Testis (tissue), 2 donors: ENCODE data around the gene KIAA2012.

ENCODE experiments used
- CTCF ChIP-seq, 3 experiments: fragments of 450-650 bp in 2 of 3; fragments of 200-600 bp in 1 of 3; sonication (generic) in 1 of 3; IDR thresholded peaks; one replicate each; pipeline ENCODE4 v1.5.1; 2016 to 2019; ENCODE audit warnings: antibody characterized with exemption in 3 of 3, mild to moderate bottlenecking in 2 of 3, moderate library complexity in 1 of 3
- POLR2A ChIP-seq: fragments of 450-650 bp; IDR thresholded peaks from one replicate; pipeline ENCODE4 v1.6.1; 2017; ENCODE audit warnings: antibody characterized with exemption, mild to moderate bottlenecking, moderate library complexity

- TF ChIP-seq CTCF (IDR thresholded peaks at IDR 0.05) (no peak), POLR2A (no peak)
Measured at GRCh38 chr2:202140522-202141252, 67.6 kb downstream of the KIAA2012 start.
